Effector memory CD8-positive, alpha-beta T cell (primary cell): ENCODE measurements around the gene MYDGF.
"Not testable (repeated sequence)": the region's sequence is repeated elsewhere in the genome, so short reads cannot be mapped to it uniquely, and the experiment has no call there.

Experiments used
- ATAC-seq: fragments of 150-1000 bp; cut with Tn5 transposase; replicated peaks from 2 replicates; pipeline ENCODE4 v1.10.0; 2021; ENCODE audit warnings: mild to moderate bottlenecking, moderate library complexity
- DNase-seq, 3 experiments: peaks; one replicate each; pipeline ENCODE4 v3.0.0; 2021
- H3K27ac Mint-ChIP-seq, 2 donors: one replicate each; pipeline ENCODE4 v1.8.0; 2022; ENCODE audit warnings: mild to moderate bottlenecking in 2 of 2, mixed read lengths in 2 of 2, moderate library complexity in 2 of 2
- H3K27me3 Mint-ChIP-seq, 2 donors: one replicate each; pipeline ENCODE4 v1.8.0; 2022; ENCODE audit warnings: mixed read lengths in 2 of 2
- H3K36me3 Mint-ChIP-seq: one replicate; pipeline ENCODE4 v1.8.0; 2022; ENCODE audit warnings: mild to moderate bottlenecking, moderate library complexity, mixed read lengths; ENCODE audit not compliant: insufficient read depth
- H3K4me1 Mint-ChIP-seq, 2 donors: one replicate each; pipeline ENCODE4 v1.8.0; 2022; ENCODE audit warnings: low read depth in 2 of 2, mixed read lengths in 2 of 2
- H3K4me3 Mint-ChIP-seq, 2 donors: one replicate each; pipeline ENCODE4 v1.8.0; 2022; ENCODE audit warnings: mild to moderate bottlenecking in 2 of 2, mixed read lengths in 2 of 2, moderate library complexity in 2 of 2
- H3K9me3 Mint-ChIP-seq, 2 donors: one replicate each; pipeline ENCODE4 v1.8.0; 2022; ENCODE audit warnings: mixed read lengths in 2 of 2
- total RNA-seq, 9 experiments: gene quantifications; one replicate each; lab custom pipeline; 2026; lab: John Stamatoyannopoulos, UW

Gene MYDGF
- total RNA-seq: 17.8 to 106 (median 34.5) reads per million in 9 experiments

DNA sequence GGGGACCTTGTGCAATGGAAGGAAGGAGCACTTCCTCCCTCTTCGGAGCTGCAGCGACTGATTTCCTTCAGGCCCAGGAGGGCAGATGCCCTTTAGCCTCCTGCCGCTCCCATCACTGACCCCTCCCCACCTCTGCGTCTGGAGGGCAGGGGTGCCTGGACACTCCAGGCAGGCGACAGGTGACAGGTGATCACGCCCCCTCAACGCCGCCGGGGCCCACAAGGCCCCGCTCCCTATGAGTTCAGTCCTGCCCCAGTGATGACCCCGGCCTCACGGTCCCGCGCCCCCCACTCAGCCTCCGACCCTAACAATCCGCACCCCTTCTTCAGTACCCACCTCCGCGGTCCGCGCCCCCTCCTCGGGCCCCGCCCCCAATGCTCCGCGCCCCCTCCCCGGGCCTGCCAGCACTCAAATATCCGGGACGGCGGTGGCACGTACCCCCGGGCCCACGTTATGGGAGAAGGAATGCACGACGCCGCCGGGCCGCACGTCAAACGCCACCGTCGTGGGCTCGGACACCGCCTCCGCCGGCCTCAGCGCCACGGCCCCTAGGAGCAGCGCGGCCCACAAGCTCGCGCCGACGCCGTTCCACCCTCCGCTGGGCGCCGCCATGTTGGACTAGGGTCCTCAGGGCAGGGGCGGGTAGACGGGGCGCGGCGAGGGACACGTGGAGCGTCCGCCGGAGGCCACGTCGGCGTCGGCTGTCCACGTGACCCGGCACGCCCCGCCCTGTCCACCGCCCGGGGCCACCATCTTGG is at the start of gene MYDGF:
Gene MYDGF, minus strand, starts transcription at position 620 of the 758 bp plus-strand sequence. Its CDS starts 8 bp downstream, at position 612.
- DNase-seq (peak; percentile 87 to 93 (median 92)), ATAC-seq (peak; percentile 98)
- peaks cover 50% of the 10 kb centered on the region for H3K36me3 Mint-ChIP-seq
- no peaks in the 10 kb centered on the region for H3K27me3 Mint-ChIP-seq
- peak within 1 kb of the TSS; percentile 86 to 87 for H3K27ac Mint-ChIP-seq
- peaks cover 12% of the 10 kb centered on the region in 2 donors for H3K4me1 Mint-ChIP-seq
- H3K9me3 Mint-ChIP-seq: no peaks in the 10 kb centered on the region
- H3K4me3 Mint-ChIP-seq: peak within 1 kb of the TSS; percentile 85 to 87

DNA sequence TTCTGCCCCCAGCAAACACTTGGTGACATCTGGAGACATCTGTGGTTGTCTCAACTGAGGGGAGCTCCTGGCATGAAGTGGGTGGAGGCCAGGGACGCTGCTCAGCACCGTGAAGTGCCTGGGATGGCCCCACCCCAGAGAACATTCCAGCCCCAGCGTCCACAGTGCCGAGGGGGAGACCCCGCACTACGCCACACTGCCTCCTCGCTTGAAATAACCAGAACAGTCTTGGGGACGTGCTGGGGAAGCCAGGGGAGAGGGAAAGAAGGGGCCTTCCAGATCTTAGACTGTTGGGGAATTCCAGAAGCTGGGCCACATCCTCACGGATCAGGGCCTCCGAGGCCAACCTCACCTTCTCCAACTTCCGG is 49.3 kb upstream of the MYDGF start:
- no peak overlapping the region for H3K4me3 Mint-ChIP-seq
- no peak overlapping the region for H3K27ac Mint-ChIP-seq
- peaks cover 33% of the 10 kb centered on the region in 2 donors for H3K4me1 Mint-ChIP-seq
- H3K36me3 Mint-ChIP-seq: peaks cover 63% of the 10 kb centered on the region
- ATAC-seq (no peak), DNase-seq (no peak)
- peaks cover 0 to 7% of the 10 kb centered on the region in 2 donors for H3K27me3 Mint-ChIP-seq
- peaks cover 0 to 3% of the 10 kb centered on the region in 2 donors for H3K9me3 Mint-ChIP-seq

DNA sequence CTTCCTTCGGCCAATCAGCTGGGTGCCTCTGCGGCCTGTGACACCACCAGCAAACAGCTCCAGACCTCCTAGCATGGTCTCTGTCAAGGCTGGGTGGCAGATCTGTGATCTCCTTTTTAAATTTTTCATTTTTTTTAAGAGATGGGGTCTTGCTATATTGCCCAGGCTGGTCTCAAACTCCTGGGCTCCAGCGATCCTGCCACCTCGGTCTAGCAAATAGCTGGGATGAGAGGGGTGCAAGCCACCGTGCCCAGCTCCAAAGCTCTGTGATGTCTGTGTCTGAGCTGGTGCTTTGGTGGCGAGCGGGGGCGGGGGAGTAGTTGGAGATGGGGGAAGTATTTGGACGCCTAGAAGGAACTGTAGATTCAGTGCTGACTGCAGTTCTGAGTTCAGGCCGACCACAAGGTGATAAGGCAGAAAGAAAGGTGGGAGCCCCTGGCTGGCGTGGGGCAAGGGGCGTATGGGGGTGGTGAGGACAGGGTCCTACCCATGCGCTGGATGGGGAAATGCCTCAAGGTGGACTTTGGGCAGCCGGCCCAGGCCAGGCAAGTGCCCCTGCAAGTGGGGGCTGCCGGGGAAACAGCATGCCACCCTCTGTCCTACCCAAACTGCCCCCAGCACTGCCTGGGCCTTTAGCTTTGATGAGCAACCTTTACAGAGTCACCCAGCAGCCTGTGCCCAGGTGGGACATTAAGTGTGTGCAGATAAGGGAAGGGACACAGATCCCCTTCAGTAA is 48.0 kb upstream of the MYDGF start:
- DNase-seq: no peak
- no peaks in the 10 kb centered on the region for H3K27me3 Mint-ChIP-seq
- no peak overlapping the region for H3K4me3 Mint-ChIP-seq
- H3K9me3 Mint-ChIP-seq: no peaks in the 10 kb centered on the region
- no peak overlapping the region for H3K27ac Mint-ChIP-seq
- ATAC-seq: no peak
- H3K36me3 Mint-ChIP-seq: peaks cover 62% of the 10 kb centered on the region
- H3K4me1 Mint-ChIP-seq: peaks cover 24 to 26% of the 10 kb centered on the region in 2 donors

DNA sequence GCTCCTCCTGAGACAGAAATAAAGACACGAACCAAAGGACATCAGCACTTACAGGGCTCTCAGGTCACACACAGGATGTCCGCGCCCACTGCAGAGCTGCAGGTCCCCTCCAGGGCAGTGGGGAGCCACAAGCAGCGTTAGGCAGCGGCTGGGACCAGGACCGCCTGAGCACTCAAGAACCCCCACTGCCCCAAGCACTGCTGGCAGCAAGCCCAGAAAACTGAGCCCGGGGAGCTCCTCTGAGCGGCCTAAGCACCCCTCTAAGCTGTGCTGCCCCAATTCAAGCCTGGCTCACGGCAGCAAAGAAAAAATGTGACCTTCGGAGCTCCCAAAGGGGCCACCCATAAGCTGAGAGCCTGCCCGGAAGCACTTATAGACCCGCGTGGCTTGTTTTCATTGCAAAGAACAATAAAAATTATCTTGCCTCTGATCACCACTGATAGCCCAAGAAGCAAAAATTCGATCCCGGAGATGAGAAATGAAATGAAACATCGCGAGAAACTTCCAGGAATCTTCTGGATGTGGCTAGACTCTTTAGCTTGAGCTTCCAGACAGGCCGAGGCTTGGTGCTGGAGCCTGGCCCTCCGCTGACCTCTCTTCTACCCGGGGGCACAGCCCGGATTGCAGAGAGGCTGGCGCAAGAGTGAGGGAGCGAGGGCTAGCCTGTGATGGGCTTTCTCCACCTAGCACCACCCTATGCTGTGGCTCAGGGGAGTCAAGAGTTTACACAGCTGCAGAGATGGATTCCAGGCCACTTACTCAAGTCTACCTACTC is 47.2 kb upstream of the MYDGF start:
- Mint-ChIP-seq H3K4me3 (no peak overlapping the region), H3K36me3 (peaks cover 57% of the 10 kb centered on the region), H3K27me3 (no peaks in the 10 kb centered on the region), H3K9me3 (no peaks in the 10 kb centered on the region), H3K4me1 (peaks cover 17 to 19% of the 10 kb centered on the region in 2 donors), H3K27ac (no peak overlapping the region)
- ATAC-seq (no peak), DNase-seq (no peak)

DNA sequence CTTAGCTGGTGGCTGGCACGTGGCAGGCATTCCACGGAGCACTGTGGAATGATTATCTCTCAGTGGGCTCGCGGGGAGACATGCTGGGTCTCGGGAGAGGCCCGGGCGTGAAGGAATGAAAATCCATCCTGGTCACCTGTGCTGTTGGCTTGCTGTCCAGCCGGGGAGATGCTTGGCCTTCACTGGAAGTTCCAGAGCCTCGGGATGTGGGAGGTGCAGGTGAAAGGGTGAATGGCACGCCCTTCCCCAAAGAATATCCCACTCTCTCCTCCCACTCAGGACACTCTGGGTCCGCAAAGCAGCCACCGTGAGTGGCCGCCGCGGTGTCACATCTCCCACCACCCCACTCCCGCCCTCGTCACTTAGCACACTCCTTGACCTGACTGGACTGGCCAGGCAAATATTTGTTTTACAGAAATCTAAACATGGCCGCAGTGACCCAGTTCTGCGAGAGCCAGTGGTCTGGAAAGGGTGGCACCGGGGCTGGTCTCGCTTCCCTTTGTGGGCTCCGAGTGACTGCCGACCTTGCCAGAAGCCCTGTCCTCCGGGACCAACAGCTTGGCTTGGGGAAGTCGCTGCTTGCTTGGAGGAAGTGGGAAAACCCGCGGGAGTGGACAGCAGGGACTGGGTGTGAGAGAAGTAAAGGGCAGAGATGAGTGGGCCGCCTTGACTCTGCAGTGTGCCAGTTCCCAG is 45.5 kb upstream of the MYDGF start:
- Mint-ChIP-seq H3K9me3 (no peaks in the 10 kb centered on the region), H3K4me3 (no peak overlapping the region), H3K4me1 (peaks cover 15 to 16% of the 10 kb centered on the region in 2 donors), H3K36me3 (peaks cover 66% of the 10 kb centered on the region), H3K27ac (peak overlapping the region in 1 of 2 donors; percentile 51), H3K27me3 (no peaks in the 10 kb centered on the region)
- DNase-seq: no peak
- no peak for ATAC-seq

DNA sequence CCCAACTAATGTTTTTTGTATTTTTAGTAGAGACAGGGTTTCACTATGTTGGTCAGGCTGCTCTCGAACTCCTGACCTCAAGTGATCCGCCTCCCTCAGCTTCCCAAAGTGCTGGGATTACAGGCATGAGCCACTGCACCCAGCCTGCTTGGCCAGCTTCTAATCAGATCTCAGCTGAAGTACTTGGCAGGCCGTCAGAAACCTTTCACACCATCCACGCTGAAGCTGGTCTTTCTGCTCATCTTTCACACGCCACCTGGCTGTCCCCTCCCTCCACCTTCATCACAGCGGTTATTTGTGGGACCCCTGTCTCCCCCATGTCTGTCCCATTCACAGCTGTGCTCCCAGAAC is 45.0 kb upstream of the MYDGF start:
- H3K4me1 Mint-ChIP-seq: peaks cover 11 to 15% of the 10 kb centered on the region in 2 donors
- peak overlapping the region; percentile 51 to 77 for H3K27ac Mint-ChIP-seq
- peaks cover 65% of the 10 kb centered on the region for H3K36me3 Mint-ChIP-seq
- not testable (repeated sequence) for DNase-seq, ATAC-seq, H3K9me3 Mint-ChIP-seq, H3K27me3 Mint-ChIP-seq, H3K4me3 Mint-ChIP-seq

DNA sequence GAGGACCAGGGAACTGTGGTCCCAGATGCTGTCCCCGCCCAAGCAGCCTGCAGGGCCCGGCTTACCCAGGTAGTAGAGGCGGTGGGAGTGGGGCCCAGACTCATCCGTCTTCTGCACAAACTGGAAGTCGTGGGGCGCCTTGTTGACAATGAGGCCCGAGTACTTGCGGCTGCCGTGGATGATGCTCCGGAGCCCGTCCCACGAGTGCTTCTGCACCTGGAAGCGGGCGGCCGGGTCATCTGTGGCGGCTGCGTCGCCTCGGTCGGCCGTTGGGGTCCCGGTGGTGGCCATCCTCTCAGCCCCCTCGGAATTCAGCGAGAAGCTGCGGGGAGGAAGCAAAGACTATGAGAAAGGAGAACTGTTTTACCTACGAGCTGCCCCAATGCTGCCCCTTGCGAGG is 43.9 kb upstream of the MYDGF start:
- H3K4me1 Mint-ChIP-seq: peaks cover 15 to 21% of the 10 kb centered on the region in 2 donors
- H3K27ac Mint-ChIP-seq: no peak overlapping the region
- no peak for DNase-seq
- ATAC-seq: no peak
- no peaks in the 10 kb centered on the region for H3K9me3 Mint-ChIP-seq
- no peaks in the 10 kb centered on the region for H3K27me3 Mint-ChIP-seq
- H3K4me3 Mint-ChIP-seq: no peak overlapping the region
- peaks cover 67% of the 10 kb centered on the region for H3K36me3 Mint-ChIP-seq

DNA sequence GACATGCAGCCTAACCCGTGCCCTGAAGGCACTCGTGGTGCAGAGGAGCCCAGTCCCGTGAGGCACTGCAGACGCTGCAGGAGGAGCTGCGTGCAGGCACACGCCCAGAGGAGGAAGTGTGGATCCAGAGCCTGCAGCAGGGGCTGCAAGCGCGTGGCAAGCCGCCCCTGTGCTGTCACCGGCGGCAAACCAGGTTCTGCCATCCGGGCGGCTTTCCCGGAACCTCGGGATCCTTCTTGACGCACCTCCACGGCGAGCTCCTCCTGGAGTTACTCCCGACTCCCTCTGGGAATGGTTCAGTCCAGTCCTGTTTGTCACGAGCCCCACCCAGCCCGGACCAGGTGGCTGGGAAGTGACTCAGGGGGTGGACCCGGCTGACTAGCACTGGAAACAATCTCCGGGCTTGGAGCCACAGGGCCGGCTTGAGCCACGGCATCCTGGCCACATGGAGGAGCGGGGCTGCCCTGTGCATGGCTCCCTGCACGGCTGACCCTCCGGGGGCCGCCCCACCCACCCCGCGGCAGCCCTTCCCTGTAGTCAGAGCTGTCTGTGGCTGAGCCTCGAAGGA is 43.3 kb upstream of the MYDGF start:
- no peak overlapping the region for H3K4me3 Mint-ChIP-seq
- peaks cover 16 to 23% of the 10 kb centered on the region in 2 donors for H3K4me1 Mint-ChIP-seq
- no peak overlapping the region for H3K27ac Mint-ChIP-seq
- H3K9me3 Mint-ChIP-seq: no peaks in the 10 kb centered on the region
- H3K27me3 Mint-ChIP-seq: no peaks in the 10 kb centered on the region
- DNase-seq (no peak), ATAC-seq (no peak)
- peaks cover 63% of the 10 kb centered on the region for H3K36me3 Mint-ChIP-seq

DNA sequence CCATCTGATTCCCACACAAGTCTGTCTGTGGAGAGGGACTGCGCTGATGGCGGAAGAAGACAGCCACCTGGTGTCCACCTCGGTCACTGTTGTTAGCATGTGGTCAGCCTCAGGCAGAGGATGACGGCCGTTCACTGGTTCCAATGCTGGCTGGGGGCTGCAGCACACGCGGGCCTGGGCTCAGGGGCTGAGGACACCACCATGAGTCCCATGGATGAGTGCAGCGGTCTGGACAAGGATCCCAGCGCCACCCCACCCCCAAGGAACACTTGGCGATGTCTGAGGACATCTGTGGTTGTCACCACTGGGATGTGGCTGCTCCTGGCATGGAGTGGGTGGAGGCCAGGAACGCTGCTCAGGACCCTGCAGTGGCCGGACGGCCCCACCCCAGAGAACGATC is 42.6 kb upstream of the MYDGF start:
- Mint-ChIP-seq H3K27me3 (no peaks in the 10 kb centered on the region), H3K9me3 (no peaks in the 10 kb centered on the region), H3K27ac (no peak overlapping the region), H3K36me3 (peaks cover 60% of the 10 kb centered on the region), H3K4me3 (no peak overlapping the region), H3K4me1 (peaks cover 16 to 23% of the 10 kb centered on the region in 2 donors)
- no peak for DNase-seq
- ATAC-seq: no peak

DNA sequence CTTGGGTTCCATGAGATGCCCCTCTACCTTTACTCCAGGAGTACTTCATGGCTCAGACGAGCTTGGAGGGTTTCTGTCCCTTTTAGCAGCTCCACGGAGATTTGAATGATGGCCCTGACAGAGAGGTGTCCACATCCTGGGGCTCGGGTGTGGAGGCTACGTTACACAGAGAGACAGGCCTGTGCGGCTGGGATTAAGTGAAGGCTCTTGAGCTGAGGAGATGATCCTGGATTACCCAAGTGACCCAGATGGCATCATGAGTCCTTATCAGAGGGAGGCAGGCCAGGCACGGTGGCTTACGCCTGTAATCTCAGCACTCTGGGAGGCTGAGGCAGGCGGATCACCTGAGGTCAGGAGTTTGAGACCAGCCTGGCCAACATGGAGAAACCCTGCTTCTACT is 41.1 kb upstream of the MYDGF start:
- H3K4me1 Mint-ChIP-seq: peaks cover 15 to 23% of the 10 kb centered on the region in 2 donors
- H3K4me3 Mint-ChIP-seq: peak overlapping the region in 1 of 2 donors; percentile 12
- H3K27ac Mint-ChIP-seq: peak overlapping the region; percentile 68 to 97
- ATAC-seq: no peak
- peaks cover 59% of the 10 kb centered on the region for H3K36me3 Mint-ChIP-seq
- no peaks in the 10 kb centered on the region for H3K9me3 Mint-ChIP-seq
- no peaks in the 10 kb centered on the region for H3K27me3 Mint-ChIP-seq
- DNase-seq: no peak

DNA sequence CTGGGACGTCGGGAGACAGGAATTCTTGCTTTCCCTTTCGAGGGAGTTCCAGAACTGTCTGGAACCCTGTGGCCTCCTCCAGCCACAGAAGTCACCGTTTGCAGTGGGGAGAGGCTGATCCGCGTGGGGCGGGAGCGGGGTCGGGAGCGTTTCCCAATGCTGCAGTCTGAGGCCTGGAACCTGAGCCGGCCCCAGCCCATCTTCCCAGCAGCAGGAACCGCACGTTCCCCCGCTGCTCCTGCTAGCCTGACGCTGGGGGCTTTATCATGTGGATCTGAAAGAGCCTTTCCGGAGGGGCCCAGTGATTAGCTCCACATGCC is 40.1 kb upstream of the MYDGF start:
- H3K27ac Mint-ChIP-seq: peak overlapping the region; percentile 53 to 97
- no peaks in the 10 kb centered on the region for H3K27me3 Mint-ChIP-seq
- H3K9me3 Mint-ChIP-seq: no peaks in the 10 kb centered on the region
- H3K4me1 Mint-ChIP-seq: peaks cover 15 to 23% of the 10 kb centered on the region in 2 donors
- ATAC-seq: no peak
- H3K36me3 Mint-ChIP-seq: peaks cover 50% of the 10 kb centered on the region
- H3K4me3 Mint-ChIP-seq: no peak overlapping the region
- DNase-seq: no peak

DNA sequence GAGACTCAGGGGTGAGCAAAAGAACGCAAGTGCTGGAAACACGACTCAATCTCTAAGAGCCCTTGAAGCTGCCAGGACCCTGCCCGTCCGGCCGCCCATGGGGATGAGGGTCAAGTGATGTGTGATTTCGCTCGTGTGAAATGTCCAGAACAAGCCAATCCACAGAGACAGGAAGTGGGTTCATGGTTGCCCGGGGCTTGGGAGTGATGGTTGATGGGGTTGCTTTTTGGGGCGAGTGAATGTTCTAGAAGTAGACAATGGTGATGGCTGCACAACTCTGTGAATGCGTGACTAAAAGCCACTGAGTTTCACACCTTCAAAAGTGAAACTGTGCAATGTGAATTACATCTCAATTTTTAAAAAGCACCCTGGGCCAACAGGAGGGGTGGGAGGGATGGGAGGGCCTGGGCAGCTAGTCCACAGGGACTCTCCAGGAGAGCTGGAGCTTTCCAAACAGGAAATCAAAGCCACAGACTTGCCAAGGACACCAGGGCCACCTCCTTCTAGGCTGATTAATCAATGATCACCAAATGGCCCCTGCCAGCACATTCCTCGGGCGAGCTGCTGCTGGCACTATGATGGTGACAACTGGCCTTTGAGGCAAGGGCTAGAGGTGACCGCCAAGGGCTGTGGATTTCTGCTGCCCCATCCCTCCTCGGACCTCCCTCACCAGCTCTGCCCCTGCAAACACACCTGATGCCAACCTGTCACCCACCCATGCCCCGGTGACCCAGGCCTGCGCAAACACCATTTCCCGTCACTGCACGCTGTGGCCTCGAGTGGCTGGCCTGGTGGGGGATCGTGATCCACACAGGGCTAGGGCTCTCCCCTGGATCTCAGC is 39.5 kb upstream of the MYDGF start:
- ATAC-seq: peak; percentile 73
- H3K27ac Mint-ChIP-seq: peak overlapping the region; percentile 53 to 97

More for the DNA sequence above, 39.5 kb upstream of the MYDGF start:
- H3K9me3 Mint-ChIP-seq: no peaks in the 10 kb centered on the region
- peaks cover 15 to 21% of the 10 kb centered on the region in 2 donors for H3K4me1 Mint-ChIP-seq
- peak in 1 of 3 experiments; percentile 40 for DNase-seq
- H3K4me3 Mint-ChIP-seq: peak overlapping the region; percentile 64 to 77
- no peaks in the 10 kb centered on the region for H3K27me3 Mint-ChIP-seq
- peaks cover 51% of the 10 kb centered on the region for H3K36me3 Mint-ChIP-seq
